ENCODE data around the gene AP3B1.

Gene AP3B1

GRCh38 chr5:78265163-78265562 is 29.3 kb downstream of the AP3B1 start:
- no peak overlapping the region for H3K27ac ChIP-seq
- TF ChIP-seq ZFX (IDR thresholded peaks at IDR 0.05) (no peak), CTCF (conservative IDR thresholded peaks at IDR 0.05) (no peak)

GRCh38 chr5:78264600-78264999 is 29.9 kb downstream of the AP3B1 start:
- TF ChIP-seq ZFX (IDR thresholded peaks at IDR 0.05) (no peak), CTCF (conservative IDR thresholded peaks at IDR 0.05) (no peak)

GRCh38 chr5:78260771-78261170 is 33.7 kb downstream of the AP3B1 start:
- no peak for TF ChIP-seq ZFX (IDR thresholded peaks at IDR 0.05)
- no peak for TF ChIP-seq CTCF (conservative IDR thresholded peaks at IDR 0.05)
- H3K27ac ChIP-seq: no peak overlapping the region

More at GRCh38 chr5:78264600-78264999, 29.9 kb downstream of the AP3B1 start:
- H3K27ac ChIP-seq: no peak overlapping the region

GRCh38 chr5:78253201-78253600 is 41.3 kb downstream of the AP3B1 start:
- no peak overlapping the region for H3K27ac ChIP-seq
- TF ChIP-seq ZFX (IDR thresholded peaks at IDR 0.05) (no peak), CTCF (conservative IDR thresholded peaks at IDR 0.05) (no peak)

GRCh38 chr5:78252715-78253114 is 41.8 kb downstream of the AP3B1 start:
- H3K27ac ChIP-seq: no peak overlapping the region
- no peak for TF ChIP-seq CTCF (conservative IDR thresholded peaks at IDR 0.05)
- TF ChIP-seq ZFX (IDR thresholded peaks at IDR 0.05): no peak

- TF ChIP-seq ZFX (IDR thresholded peaks at IDR 0.05): no peak
- no peak for TF ChIP-seq CTCF (conservative IDR thresholded peaks at IDR 0.05)
- no peak overlapping the region for H3K27ac ChIP-seq
Measured at GRCh38 chr5:78251663-78252284, 42.7 kb downstream of the AP3B1 start.

- TF ChIP-seq ZFX (IDR thresholded peaks at IDR 0.05): no peak
- no peak overlapping the region for H3K27ac ChIP-seq
Measured at GRCh38 chr5:78245136-78245535, 49.4 kb downstream of the AP3B1 start.

GRCh38 chr5:78243639-78244038 is 50.9 kb downstream of the AP3B1 start:
- no peak overlapping the region for H3K27ac ChIP-seq
- TF ChIP-seq CTCF (conservative IDR thresholded peaks at IDR 0.05): no peak
- TF ChIP-seq ZFX (IDR thresholded peaks at IDR 0.05): no peak

Data from C4-2B (cell line).